ENCODE data around the gene LILRB3.
"Not testable (repeated sequence)": the region's sequence is repeated elsewhere in the genome, so short reads cannot be mapped to it uniquely, and the experiment has no call there.

LILRB3 gene

DNA sequence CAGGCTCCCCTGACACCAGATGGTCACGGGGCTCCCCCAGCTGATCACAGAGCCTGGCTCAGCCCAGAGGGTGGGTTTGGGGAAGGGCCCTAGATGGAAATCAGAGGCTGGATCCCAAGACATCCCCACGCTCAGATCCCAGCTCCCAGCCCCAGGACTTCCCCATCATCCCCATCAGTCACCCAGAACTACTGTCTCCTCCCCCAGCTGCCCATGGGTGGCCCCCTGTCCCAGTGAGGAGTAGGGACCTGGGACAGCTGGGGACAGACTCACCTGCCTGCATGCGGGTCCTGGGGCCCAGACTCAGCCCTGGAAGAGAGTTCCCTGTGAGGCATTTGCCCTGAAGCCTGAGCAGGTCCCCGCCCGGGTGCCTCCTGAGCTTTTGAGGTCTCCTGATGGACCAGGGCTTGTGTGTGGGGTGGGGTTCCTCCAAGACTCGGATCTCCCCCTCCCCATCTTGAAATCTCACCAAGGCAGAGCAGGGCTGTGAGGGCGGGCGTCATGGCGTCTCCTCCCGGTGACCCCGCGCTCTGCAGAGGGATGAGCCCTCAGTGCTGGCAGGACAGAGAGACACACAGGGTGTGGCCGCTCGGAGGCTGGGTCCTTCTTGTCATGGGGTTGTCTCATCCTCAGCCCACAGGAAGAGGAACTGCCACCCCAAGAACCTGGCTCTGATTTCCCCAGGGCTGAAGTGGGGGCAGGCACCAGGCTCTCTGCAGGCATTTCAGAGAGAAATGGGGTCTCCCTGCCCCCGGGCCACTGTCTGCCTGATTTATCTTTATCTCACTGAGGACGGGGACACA, at the start of gene LILRB3:
LILRB3 (minus strand) TSS at position 534 of the 803 bp plus-strand sequence; CDS start at position 503, 31 bp downstream.
- not testable (repeated sequence) for DNase-seq

DNA sequence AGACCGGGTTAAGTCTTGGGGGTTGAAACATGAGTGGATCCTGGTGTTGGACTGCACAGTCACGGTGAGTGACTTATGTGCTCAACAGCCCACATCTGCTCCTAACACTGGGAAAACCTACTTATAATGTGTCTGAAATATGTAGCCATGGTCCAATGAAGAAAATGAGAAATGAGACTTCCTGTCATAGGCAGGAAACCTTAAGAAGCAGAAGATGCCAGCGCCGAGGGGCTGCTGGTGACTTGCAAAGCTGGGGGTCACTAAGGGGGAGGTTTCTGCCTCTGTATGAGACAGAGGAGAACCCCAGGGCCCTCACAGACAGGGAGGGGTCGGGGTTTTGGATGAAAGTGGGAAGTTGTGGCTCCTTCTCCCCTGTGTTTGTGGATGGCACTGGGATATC, 49.4 kb upstream of the LILRB3 start:
- DNase-seq = not testable (repeated sequence)

DNA sequence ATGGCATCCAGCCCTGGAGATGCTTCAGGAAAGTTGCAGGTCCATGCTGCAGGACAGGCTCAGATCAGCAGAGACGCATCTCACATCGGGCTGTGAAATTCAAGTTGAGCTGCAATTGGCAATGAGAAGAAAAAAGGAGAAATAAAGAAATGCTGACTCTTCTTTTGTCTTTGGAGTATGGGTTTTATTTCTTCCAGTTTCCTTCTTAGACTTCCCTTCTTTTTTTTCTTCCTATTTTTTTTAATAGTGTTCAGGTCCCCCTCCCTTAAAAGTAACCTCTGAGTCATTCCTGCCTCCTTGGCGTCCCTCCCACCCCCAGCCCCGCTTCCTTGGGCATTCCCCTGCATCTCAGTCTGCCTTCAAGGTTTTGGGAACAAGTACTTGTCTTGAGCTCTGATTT, 48.8 kb upstream of the LILRB3 start:
- DNase-seq = not testable (repeated sequence)

DNA sequence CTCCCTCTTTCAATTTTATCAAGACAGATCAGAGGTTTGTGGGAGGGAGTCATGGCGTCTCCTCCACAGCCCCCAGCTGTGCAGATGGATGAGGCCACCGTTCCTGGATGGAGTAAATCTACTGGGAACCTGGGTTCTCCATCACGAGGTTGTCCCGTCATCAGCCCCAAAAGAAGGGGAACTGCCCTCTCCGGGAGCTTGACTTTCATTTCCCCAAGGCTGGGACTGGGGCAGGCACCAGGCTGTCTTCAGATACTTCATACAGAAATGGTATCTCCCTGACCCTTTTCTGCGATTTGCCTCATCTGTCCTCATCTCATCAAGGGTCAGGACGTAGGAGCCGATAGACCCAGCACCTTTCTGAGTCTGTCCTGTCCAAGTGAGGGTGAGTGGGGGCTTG, 48.3 kb upstream of the LILRB3 start:
- no peak for DNase-seq

DNA sequence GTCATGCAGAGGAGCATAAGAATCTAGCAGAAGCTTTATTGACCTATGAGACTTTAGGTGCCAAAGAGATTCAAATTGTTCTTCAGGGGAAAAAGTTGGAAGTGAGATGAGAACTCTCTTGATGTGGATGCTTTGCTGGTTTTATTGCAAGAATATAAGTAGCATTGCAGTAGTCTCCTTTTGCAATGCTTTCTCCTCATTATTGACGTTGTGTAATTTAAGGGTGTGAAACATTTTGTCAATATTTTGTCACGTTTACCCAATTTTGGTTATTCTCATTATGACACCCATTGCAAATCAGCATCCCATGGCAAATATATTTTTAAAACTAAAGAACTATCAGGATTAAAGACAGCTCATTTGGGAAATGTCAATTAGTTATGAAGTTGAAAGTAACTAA, 46.1 kb upstream of the LILRB3 start:
- no peak for DNase-seq

DNA sequence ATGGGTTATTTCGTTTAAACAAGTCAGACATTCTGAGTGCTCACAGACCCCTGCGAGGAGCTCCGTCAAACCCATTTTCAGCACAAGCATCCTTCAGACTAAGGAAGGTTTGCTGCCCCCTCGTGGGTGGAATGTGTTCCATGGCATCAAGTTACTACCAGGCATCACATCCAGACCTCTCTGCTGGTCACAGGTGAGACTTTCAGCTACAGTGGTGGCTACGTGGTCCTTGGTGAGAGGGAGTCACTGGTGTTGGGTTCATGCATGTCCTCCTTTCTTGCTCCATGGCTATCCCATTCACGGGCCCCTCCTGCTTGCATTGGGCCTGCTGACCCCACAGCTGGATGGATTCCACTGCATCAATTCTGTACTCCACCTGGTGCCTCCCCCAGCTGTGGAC, 43.3 kb upstream of the LILRB3 start:
- DNase-seq = peak; percentile 26 to 54 (median 48)

DNA sequence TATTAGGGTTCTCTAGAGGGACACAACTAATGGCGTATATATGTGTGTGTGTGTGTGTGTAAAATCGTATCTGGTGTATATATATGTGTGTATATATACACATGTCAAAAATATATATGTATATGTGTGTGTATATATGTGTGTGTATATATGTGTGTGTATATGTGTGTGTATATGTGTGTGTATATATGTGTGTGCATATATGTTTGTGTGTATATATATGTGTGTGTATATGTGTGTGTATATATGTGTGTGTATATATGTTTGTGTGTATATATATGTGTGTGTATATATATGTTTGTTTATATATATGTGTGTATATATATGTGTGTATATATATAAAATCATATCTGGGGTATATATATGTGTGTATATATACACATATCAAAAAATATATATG, 39.7 kb upstream of the LILRB3 start:
- no peak for DNase-seq

DNA sequence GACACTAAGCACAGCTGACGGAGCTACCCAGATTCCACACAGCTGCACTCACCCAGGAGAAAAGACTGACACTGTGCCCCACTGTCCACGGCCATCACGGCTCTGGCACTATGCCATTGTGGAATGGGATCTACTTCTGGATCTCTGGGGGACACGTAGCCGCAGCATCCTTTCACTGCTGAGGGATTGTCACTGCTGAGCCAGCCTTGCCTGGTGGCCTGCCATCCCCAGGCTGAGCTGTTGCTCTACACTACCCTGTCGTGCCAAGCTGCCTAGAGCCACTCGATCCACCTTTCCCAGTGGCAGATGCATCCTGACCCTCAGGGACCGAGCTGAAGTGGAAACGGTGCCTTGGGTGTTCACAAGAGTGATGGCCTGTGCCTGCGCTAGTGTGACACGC, 39.3 kb upstream of the LILRB3 start:
- DNase-seq = no peak

DNA sequence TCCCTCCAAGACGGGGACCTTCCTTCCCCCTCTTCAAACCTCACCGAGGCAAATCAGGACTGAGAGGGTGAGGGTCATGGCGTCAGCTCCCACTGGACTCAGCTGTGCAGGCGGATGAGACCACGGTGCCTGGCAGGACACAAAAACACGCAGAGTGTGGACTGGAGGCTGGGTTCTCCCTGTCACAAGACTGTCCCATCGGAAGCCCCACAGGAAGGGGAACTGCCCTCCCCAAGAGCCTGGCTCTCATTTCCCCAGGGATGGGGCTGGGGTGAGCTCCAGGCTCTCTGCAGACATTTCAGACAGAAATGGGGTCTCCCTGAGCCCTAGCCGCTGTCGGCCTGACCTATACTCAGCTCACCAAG, 34.3 kb upstream of the LILRB3 start, which contains the start of gene LILRB5:
LILRB5 (minus strand) TSS at position 158 of the 365 bp plus-strand sequence; CDS start at position 78, 80 bp downstream.
- no peak for DNase-seq

DNA sequence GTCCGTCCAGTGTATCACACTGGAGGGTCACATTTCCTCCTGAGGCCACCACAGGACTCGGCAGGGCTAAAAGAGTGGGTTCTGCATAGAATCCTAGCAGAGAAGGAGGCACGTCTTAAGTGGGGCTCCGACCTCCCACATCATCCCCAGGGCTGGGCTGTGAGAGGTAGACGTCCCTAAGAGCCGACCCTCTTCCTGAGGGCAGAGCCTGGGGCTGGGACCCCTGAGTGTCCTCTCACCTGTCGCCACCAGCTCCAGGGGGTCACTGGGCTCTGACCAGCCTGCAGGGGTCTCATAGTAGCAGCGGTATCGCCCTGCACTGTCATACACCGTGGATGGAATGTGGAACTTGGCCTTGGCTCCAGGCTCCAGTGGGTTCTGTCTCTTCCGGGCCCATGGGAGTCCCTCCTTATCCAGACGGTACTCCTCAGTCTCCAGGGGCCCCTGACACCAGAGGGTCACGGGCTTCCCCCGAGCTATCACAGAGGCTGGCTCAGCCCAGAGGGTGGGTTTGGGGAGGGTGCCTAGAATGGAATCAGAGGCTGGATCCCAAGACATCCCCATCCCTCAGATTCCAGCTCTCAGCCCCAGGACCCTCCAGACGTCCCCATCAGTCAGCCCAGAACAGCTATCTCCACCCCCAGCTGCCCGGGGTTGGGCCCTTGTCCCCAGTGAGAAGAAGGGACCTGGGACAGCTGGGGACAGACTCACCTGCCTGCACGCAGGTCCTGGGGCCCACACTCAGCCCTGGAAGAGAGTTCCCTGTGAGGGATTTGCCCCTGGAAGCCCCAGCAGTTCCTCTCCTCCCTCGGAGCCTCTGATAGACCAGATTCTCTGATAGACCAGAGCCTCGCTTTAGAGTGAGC, 33.7 kb upstream of the LILRB3 start:
- no peak for DNase-seq

DNA sequence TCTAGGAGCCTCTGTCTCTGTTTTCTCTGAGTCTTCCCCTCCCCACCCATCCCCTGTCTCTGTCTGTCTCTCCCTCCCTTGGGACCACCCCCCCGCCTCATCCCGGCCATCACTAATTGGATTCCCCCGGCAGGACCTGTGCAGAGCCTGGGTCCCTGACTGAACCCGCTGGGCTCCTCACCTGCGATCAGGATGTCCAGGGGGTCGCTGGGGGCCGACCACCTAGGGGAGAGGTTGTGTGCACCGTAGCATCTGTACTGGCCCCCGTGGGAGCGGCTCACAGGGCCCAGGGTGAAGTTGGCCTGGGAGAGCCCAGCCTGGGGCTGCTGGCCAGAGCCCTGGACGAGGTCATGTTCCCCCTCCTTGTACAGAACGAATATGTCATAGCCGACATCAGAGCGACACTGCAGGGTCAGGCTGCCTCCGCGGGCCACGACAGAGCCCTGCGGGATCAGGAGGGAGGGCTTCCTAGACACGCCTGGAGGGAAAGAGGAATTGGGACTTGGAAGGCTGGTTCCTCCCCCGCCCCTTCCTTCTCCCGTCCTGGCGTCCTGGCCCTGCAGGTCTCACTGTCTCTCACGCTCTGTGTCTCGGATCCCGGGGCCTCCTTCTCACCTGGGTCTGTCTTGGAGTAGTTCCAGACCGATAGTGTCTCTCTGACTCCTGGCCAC, 32.4 kb upstream of the LILRB3 start:
- DNase-seq = no peak

DNA sequence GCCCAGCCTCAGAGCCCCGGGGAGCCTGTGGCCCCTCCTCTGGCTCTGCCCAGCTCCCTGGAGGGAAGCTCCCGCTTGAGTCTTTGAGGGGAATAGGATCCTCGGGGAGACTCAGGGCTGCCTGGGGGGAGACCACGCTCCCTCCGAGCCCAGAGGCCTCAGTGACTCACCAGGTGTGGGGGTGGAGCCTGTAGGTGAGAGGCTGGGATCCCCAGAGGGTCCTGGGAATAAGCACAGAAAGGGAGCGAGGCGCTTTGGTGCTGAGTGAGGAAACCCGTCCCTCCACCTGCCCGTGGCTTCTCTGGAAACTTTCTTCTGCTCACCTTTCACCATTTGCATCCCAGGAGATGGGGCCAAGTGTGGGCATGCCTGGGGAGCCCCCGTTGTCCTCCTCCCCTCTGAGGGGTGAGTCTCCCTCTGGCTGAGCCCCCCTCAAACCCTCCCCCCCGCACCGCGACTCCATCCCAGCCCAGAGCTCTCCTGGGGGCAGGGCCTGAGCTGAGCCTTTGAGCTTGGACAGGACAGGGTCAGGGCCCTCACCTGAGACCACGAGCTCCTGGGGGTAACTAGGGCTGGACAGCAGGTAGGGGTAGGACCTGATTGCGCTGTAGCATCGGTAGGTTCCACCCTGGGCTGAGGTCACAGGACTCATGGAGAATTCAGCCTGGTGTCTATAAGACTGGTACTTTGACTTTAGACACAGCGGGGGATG, 31.5 kb upstream of the LILRB3 start:
- no peak for DNase-seq

DNA sequence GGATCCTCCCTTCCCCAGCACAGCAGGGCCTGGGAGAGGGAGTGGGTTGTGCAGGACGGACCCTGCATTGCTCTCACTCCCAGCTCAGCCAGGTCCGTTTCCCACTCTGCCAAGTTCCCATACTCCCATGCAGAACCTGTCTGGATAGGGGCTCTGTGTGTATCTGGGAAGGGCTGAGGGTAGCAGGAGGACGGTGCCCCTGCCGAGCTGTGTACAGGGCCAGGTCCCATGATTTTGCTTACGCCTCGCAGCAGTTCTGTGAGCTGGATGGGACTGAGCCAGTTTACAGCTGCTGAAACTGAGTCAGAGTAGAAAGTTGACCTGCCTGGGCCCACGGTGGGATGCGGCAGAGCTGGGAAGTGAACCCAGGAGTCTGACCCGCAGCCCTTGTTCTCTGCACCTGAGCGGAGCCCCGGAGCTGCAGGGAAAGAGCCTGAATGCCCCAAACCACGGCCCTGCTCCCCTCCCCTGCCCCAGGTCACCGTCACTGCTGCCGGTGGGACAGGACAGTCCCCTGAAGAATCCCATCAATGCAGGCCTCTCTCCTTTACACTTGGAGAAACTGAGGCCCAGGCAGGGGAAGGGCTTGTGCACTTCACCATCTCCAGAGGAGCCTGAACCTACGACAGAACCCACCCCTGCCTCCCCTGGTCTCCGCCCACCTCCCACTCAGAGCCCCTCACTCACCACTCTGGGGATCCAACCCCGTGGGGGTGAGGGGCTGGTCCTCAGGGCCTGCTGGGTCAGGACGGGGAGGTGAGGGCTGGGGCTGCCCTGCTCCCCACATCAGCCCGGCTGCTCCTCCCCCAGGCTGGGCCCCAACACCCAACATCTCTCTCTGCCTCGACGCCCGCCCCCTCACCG, 30.8 kb upstream of the LILRB3 start:
- no peak for DNase-seq

DNA sequence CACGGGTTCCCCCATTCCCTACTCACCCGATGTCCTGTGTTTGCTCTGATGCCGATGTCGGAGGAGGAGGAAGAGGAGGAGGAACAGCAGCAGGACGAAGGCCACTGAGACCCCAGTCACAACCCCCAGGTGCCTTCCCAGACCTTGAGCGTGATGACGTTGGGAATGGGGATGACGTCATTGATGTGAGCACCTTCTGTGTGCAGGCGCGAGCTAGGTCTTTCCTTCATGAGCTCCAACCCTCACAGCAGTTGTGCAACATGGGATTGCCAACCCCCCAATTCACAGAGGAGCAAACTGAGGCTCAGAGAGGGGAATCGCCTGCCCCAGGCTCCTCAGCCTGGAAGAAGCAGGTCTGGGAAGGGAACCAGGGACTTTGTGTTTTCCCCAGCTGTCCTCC, 30.0 kb upstream of the LILRB3 start:
- DNase-seq = no peak

DNA sequence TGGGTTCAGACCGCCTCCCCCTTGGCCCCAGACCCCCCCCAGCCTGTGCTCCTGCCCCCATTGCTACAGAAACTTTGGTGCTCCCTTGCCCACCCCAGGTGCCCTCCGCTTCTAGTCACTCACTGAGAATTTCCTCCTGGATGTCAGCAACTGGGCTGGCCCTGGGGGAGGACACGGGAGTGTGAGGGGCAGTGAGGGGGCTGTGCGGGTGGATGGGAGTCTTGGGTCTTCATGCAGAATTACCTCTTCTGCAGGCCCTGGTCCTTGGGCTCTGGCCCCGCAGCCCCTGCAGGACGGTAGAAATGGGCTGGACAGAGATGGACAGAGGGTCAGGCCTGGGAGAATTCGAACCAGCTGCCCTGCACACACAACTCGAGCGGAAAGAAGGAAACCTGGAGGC, 29.4 kb upstream of the LILRB3 start:
- no peak for DNase-seq

DNA sequence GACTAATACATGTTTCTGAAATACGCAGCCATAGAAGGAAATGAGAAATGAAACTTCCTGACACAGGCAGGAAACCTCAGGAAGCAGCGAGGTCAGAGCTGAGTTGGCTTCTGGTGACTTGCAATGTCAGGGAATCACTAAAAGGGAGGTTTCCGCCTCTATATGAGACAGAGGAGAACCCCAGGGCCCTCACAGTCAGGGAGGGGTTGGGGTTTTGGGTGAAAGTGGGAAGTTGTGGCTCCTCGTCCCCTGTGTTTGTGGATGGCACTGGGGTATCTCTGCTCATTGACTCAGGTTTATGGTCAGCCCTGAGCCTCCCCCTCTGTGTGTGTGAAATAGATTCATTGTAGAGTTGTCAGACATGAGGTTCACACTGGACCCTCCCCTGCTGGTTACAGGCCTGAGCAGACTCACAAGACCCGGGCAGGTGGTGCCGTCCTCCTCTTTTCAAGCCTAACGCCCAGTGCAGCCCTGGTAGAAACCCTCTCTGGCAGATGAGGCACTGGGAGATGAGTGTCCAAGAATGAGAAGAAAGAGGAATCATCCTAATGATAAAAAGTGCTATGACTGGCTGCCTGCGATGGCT, 25.3 kb upstream of the LILRB3 start:
- no peak for DNase-seq

DNA sequence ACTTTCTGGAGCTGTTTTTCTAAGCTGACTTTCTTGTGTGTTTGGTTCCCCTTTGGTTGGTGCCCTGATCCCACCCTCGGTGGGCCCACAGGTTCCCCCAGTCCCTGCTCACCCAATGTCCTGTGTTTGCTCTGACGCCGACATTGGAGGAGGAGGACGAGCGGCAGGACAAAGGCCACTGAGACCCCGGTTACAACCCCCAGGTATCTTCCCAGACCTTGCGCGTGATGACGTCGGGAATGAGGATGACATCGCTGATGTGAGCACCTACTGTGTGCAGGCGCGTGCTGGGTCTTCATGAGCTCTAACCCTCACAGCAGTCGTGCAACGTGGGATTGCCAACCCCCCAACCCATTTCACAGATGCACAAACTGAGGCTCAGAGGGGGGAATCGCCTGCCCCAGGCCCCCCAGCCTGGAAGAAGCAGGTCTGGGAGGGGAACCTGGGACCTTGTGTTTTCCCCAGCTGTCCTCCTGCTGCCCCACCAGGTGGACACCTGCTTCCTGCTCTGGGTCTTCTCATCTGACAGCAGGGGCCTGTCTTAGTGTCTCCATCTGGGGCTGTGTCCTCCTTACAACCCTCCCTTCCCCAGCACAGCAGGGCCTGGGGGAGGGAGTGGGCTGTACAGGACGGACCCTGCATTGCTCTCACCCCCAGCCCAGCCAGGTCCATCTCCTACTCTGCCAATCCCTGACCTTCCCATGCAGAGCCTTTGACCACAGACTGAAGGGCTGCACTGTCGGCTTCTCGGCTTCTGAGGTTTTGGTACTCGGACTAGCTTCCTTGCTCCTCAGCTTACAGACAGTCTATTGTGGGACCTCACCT, 24.5 kb upstream of the LILRB3 start:
- DNase-seq = no peak

DNA sequence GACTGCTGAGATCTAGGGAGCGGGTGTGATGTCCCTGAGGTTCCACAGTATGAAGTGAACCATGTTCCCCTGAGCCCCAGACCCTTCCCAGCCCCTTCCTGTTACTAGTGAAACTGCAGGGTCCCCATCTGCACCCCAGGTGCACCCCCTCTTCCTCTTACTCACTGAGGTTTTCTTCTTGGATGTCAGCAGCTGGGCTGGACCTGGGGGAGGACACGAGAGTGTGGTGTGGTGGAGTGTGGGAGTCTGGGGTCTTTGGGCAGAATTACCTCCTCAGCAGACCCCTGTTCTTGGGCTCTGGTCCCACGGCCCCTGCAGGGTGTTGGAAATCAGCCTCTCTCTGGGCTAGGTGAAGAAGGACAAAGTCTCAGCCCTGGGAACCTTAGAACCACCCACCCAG, 23.1 kb upstream of the LILRB3 start:
- DNase-seq = no peak

DNA sequence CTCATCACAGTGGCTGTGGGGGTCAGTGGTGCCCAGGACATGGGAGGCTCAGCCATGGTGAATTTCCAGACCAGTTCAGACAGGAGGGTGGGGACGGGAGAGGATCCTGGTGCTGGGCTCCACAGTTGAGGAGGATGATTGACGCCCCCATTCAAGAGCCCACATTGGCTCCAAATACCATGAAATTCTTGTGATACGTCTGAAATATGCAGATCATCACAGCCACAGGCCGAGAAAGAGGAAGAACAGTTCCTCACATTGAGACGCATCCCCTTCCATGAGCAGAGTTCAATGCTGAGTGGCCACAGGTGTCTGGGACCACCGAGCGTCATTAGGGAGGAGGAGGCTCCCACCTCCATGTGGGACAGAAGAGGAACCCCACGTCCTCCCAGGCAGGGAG, 21.0 kb upstream of the LILRB3 start:
- not testable (repeated sequence) for DNase-seq

DNA sequence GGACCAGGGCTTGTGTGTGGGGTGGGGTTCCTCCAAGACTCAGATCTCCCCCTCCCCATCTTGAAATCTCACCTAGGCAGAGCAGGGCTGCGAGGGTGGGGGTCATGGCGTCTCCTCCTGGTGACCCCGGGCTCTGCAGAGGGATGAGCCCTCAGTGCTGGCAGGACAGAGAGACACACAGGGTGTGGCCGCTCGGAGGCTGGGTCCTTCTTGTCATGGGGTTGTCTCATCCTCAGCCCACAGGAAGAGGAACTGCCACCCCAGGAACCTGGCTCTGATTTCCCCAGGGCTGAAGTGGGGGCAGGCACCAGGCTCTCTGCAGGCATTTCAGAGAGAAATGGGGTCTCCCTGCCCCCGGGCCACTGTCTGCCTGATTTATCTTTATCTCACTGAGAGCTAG, 19.8 kb upstream of the LILRB3 start, which contains the start of gene LILRA6:
LILRA6 (minus strand) TSS at position 145 of the 400 bp plus-strand sequence.
- not testable (repeated sequence) for DNase-seq
